Epithelial cell of prostate (primary cell): ENCODE results near the gene TSG101.

ENCODE experiments used
- DNase-seq: peaks from one replicate; pipeline ENCODE4 v3.0.0-alpha.2; 2011; ENCODE audit warnings: low read depth, low spot score
- H3K27ac ChIP-seq: fragments of 450-650 bp; 2 replicates; pipeline ENCODE4 v1.5.1; 2017; ENCODE audit warnings: mild to moderate bottlenecking

The TSG101 gene

GRCh38 chr11:18495703-18496102 is 31.0 kb downstream of the TSG101 start:
- no peak for DNase-seq
- H3K27ac ChIP-seq, result no peak overlapping the region

GRCh38 chr11:18495271-18495670 is 31.5 kb downstream of the TSG101 start:
- DNase-seq, result no peak
- H3K27ac ChIP-seq, result no peak overlapping the region

DNA sequence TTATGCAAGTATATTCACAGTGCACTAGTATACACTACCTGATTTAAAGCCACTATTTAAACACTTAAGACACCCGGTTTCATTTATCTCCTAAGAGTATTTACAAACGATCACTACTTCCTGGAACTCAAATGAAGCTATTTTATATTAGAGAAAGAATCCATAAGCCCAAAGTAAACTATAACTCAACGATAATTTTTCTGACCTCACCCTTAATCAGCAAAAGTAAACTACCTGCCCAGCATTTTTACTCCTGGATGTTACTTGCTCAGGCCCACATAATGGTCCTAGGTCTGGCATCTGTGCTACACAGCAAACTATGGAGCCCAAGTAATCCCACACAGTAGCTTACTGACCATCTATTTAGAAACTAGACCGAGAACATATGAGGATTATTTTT is 33.4 kb downstream of the TSG101 start:
- H3K27ac ChIP-seq, result peak overlapping the region; percentile 47
- no peak for DNase-seq

- DNase-seq, result no peak
- peak overlapping the region; percentile 47 for H3K27ac ChIP-seq
Measured at GRCh38 chr11:18492888-18493287, 33.9 kb downstream of the TSG101 start.

DNA sequence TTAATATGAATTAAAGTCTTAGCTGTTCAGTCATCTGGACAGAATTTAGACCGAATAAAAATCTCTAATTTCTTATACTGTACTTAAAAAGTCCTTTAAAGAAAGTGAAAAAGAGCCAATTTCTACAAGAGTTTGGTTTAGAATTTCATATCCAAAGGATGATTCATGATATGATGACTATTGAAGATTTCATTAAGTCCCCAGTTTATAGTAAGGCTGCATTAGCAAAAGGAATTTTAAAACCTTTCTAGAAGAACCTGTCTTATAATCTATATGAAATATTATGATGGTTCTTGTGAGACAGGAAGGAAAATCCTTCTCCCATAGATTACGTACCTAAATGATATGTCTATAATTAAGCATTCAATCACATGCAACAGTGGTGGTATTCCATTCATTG is 34.8 kb downstream of the TSG101 start:
- DNase-seq, result no peak

GRCh38 chr11:18490736-18491485 is 35.8 kb downstream of the TSG101 start:
- H3K27ac ChIP-seq, result peak overlapping the region; percentile 44
- no peak for DNase-seq

More for the DNA sequence above, 34.8 kb downstream of the TSG101 start:
- peak overlapping the region; percentile 44 for H3K27ac ChIP-seq

GRCh38 chr11:18490319-18490718 is 36.4 kb downstream of the TSG101 start:
- no peak for DNase-seq

DNA sequence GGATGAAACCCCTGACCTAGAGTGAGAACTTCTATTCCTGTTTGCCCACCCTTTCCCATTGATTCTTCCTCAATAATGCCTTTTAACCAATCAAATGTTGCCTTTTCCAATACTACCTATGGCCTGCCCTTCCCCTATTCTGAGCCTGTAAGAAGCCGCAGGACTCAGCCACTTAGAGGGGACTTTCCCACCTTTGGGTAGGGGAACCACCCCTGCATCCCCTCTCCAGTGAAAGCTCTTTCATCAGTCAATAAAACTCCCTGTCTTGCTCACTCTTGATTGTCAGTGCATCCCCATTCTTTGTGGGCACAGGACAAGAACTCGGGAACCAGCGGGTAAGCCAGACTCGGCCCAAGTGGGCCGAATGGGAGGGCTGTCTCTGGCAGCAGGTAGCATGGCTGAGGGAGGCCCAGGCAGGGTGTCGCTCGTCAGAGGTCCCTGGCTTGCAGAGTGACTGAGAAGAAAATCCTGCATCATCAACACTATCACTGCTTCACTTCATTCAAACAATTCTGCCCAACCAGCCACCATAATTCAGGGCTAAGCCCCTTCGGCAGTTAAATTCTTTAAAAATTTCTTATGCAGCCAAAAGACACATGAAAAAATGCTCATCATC is 40.7 kb downstream of the TSG101 start:
- no peak for DNase-seq

More at GRCh38 chr11:18490319-18490718, 36.4 kb downstream of the TSG101 start:
- peak overlapping the region; percentile 44 for H3K27ac ChIP-seq

DNA sequence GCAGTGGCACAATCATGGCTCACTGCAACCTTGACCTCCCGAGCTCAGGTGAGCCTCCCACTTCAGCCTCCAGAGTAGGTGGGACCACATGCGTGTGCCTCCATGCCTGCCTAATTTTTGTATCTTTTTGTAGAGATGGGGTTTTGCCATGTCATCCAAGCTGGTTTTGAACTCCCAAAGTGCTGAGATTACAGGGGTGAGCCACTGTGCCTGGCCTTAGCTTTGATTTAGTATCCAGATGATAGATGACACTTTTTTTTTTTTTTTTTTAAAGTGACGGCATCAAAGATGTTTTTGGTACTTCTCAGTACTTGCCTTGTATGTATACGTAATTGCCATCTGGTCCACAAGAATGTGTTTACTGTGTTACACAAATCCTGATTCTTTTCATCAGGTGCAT is 47.7 kb downstream of the TSG101 start:
- H3K27ac ChIP-seq, result no peak overlapping the region
- DNase-seq, result no peak

More for the DNA sequence above, 40.7 kb downstream of the TSG101 start:
- no peak overlapping the region for H3K27ac ChIP-seq

- no peak for DNase-seq
Measured at GRCh38 chr11:18472587-18472986, 54.2 kb downstream of the TSG101 start.

DNA sequence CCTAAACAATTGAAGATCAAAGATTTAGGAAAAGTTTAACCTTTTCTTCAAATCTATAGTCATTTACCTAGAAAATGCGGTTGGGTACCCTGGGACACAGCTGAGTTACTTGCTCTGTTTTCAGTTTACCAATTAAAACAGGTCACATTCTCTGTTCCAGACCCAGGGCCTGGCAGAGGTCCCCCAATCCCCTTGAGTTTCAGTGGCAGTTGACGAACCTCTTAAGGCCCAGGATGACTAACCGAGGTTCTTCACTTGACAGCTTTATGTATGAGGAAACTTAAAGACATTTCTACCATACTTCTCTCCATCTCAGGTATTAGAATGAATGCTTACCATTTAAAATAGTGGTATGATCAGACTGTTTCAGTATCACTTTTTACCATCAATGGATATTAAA is 54.7 kb downstream of the TSG101 start:
- no peak for DNase-seq
- H3K27ac ChIP-seq, result no peak overlapping the region

More at GRCh38 chr11:18472587-18472986, 54.2 kb downstream of the TSG101 start:
- H3K27ac ChIP-seq, result no peak overlapping the region

DNA sequence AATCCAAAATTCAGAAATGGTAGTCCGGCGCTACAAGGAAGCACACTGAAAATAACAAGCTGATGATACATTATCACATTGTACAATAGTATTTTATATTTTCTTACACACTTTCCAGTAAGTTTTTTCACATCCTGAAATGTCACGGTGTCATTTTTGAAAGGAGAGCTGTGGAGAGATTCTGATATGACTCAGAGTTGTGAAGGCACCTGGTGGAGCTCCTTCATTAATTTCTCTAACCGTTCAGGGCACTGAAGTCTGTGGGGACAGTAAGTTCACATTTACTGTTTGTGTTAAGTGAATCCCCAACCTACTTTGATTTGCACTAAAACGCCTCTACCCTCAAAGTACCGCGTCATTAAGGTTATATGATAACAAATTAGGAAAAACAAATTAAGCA is 57.8 kb downstream of the TSG101 start:
- DNase-seq, result no peak

DNA sequence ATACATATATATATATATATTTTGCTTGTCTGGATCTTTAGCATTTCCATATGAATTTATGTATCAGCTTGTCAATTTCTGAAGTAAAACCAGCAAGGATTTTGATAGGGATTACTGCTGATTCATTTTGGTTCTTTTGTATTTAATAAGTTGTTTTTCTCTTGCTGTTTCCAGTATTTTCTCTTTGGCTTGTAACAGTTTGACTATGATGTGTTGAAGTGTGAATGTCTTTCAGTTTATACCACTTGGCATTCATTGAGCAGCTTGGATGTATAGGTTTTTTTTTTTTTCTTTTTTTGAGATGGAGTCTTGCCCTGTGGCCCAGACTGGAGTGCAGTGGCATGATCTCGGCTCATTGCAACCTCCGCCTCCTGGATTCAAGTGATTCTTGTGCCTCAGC is 58.7 kb downstream of the TSG101 start:
- no peak for DNase-seq
- no peak overlapping the region for H3K27ac ChIP-seq

More for the DNA sequence above, 57.8 kb downstream of the TSG101 start:
- H3K27ac ChIP-seq, result no peak overlapping the region

DNA sequence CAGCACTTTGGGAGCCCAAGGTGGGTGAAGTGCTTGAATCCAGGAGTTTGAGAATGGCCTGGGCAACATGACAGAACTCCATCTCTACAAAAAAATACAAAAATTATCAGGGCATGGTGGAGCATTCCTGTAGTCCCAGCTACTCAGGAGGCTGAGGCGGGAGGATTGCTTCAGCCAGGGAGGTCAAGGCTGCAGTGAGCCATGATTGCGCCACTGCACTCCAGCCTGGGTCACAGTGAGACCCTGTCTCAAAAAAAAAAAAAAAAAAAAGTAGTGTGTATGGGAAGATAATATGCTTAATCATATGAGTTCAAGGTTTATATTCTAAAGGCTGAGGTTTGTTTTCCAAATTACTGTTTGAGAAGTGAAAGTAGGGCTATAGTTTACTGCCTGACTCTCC is 60.3 kb downstream of the TSG101 start:
- no peak for DNase-seq
- H3K27ac ChIP-seq, result no peak overlapping the region

GRCh38 chr11:18463439-18463838 is 63.3 kb downstream of the TSG101 start:
- H3K27ac ChIP-seq, result no peak overlapping the region
- DNase-seq, result no peak

DNA sequence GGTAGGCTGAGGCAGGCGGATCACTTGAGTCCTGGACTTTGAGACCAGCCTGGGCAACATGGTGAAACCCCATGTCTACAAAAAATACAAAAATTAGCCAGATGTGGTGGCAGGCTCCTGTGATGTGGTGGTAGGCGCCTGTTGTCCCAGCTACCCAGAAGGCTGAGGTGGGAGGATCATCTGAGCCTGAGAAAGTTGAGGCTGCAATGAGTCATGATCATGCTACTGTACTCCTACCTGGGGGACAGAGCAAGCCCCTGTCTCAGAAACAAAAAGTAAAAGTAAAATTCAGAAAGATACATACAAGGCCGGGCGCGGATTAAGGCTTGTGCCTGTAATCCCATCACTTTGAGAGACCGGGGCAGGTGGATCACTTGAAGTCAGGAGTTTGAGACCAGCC is 64.8 kb downstream of the TSG101 start:
- H3K27ac ChIP-seq, result no peak overlapping the region
- no peak for DNase-seq

DNA sequence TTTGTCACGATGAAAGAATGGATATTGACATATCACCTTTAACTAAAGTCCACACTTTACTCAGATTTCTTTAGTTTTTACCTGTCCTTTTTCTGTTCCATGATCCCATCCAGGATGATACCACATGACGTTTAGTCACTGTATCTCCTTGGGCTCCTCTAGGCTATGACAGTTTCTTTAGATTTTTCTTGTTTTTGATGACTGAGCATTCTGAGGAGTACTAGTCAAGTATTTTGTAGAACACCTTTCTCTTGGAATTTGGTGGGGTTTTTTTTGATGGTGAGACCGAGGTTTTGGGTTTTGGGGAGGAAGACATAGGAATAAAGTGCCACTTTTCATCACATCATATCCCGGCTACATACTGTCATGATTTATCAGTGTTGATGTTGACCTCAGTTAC is 67.1 kb downstream of the TSG101 start:
- no peak overlapping the region for H3K27ac ChIP-seq

DNA sequence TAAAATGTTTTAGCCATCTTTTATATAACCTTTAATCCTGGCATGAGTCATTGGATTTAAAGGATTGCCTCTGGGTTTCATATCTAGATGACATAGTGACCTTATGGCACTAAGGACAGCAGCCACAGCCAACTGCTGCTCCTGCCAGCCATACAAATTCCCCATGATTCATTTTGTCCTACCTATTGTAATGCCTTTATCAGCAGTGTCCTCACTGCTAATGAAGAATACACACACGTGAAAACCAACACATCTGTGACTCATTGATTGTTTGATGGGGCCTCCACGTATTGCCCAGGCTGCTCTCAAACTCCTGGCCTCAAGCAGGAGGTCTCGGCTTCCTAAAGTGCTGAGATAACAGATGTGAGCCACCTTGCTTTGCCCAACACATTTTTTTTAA is 69.3 kb downstream of the TSG101 start:
- peak; percentile 12 for DNase-seq

More for the DNA sequence above, 67.1 kb downstream of the TSG101 start:
- no peak for DNase-seq

DNA sequence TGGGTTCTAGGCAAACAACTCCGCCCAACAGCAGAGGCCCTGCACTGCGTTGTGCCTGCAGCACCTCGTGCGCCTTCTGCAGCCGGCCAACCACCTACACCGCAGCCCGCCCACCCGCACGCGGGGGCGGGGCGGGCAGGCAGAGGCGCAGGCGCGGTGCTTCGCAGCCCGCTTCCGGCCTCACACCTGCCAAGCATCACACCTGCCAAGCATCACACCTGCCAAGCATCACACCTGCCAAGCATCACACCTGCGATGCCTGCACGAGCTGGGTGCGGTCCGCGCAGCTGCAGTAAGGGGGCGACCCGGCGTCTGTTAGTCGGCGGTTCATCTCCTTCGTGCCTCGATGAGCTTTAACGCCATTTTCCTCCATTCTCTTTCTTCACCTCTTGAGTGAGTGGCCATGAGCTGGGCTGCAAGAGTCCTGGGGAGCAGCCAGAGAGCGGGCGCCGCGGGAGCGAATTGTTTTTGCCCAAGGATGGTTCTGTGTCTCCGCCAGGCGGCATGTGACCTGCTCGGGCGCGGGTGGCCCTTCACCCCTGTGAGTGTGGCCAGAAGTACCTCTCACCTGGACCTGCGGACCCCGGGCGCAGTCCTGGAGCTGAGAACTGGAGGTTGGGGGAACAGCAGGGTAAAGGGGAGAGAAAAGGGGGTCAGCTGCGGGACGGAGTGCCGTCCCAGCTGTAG is 70.9 kb downstream of the TSG101 start, which contains the start of gene LDHAL6A:
LDHAL6A (plus strand) TSS at position 171 of the 687 bp plus-strand sequence. CDS start 825 bp downstream, outside the sequence.
- H3K27ac ChIP-seq, result no peak within 1 kb of the TSS
- DNase-seq, result no peak

More for the DNA sequence above, 69.3 kb downstream of the TSG101 start:
- H3K27ac ChIP-seq, result no peak overlapping the region

DNA sequence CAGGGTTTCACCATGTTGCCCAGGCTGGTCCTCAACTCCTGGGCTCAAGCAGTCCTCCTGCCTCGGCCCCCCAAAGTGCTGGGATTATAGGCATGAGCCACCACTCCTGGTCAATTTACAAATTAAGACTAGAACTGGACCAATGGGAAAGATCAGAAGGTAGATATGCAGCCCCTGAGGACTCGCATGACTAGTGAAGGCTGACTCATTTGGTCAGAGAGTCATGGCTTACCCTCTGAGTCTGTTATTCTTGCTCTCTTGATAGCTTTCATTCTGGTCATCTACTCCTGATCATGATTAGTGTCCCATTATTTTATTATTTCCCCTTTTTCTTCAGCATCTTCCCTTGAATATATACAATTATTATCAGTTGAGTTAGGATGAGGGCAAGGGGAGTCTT is 73.8 kb downstream of the TSG101 start:
- no peak for DNase-seq
- no peak overlapping the region for H3K27ac ChIP-seq

DNA sequence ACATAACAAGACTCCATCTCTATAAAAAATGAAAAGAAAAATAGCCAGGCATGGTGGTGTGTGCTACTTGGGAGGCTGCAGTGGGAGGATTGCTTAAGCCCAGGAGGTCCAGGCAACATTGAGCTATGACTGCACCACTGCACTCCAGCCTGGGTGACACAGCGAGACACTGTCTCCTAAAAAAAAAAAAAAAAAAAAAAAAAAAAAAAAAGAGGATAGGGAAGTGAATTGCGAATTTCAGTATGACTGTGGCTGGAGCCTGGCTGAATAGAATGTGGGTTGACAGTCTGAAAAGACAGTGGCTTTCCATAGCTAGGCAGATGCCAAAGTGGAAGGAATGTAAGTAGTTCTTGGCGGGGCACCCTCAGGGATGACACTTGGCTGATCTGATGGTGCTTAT is 77.5 kb downstream of the TSG101 start:
- DNase-seq, result no peak
- no peak overlapping the region for H3K27ac ChIP-seq
